Keratinocyte (primary cell): ENCODE data around the gene KLF11.

Experiments used
- CTCF ChIP-seq, 3 experiments: IDR thresholded peaks in 1 of 3; conservative IDR thresholded peaks in 1 of 3; optimal IDR thresholded peaks in 1 of 3; 2 replicates in 2 of 3; 3 replicates in 1 of 3; pipeline versions ENCODE3 to v1.5.1; 2011; ENCODE audit warnings: low read length in 3 of 3, mild to moderate bottlenecking in 3 of 3, moderate library complexity in 2 of 3, control low read depth in 1 of 3, inconsistent platforms in 1 of 3; ENCODE audit not compliant: insufficient read depth in 2 of 3; ENCODE audit errors: extremely low read depth in 1 of 3
- EZH2 ChIP-seq: IDR thresholded peaks from one replicate; pipeline ENCODE4 v1.6.1; 2012; ENCODE audit warnings: inconsistent platforms, mild to moderate bottlenecking, low read length, moderate library complexity

GRCh38 chr2:10095175-10095574, 51.8 kb downstream of the KLF11 start:
- TF ChIP-seq CTCF (optimal IDR thresholded peaks at IDR 0.05 in 1 of 3, IDR thresholded peaks at IDR 0.05 in 1 of 3, conservative IDR thresholded peaks at IDR 0.05 in 1 of 3; ENCODE audit: extremely low read depth in 1 of 3, insufficient read depth in 2 of 3, low read length in 3 of 3), result no peak
- no peak for TF ChIP-seq EZH2
